ENCODE data around the gene OGFOD3. TPM values are rescaled to one million over a fixed set of nuclear protein-coding genes. Genes with fewer than 3 reads are reported as not detected.

OGFOD3 gene
- total and polyA plus RNA-seq, 2 donors (not counting 3 experiments of a cell fraction or from before 2014, with no cell fraction given), result 31.7 to 34.8 TPM

DNA sequence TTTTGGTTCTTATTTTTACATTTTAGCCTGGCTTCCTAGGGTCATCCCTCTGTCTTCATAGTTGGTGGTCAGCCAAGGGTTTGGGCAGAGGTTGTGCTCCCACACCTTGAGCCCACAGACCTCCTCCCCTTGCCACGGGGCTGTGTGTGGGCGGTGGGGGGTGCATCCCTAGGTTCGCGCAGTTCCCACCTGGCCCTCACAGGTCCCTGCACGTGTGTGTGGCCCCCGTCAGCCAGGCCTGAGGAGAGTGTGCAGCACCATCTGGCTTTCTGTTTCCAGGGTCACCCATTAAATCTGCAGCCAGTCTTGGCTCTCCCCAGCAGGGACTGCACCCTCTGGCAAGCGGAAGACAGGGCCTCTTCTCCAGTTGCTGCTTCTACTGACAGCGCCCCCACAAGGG lies 13.6 kb upstream of the OGFOD3 start:
- dilution Hi-C loops (cut with MboI; ENCODE audit: extremely low pct_ligation_motif_present, low sequenced_read_pairs) (no loop called here), intact Hi-C loops (cut with micrococcal nuclease) (no loop called here)
- Histone ChIP-seq H3K4me2 (ENCODE audit: insufficient read depth, low read length) (no peak overlapping the region), H3K4me3 (replicated peaks in 1 of 3; ENCODE audit: insufficient read depth in 1 of 3, low read depth in 1 of 3, low read length in 3 of 3) (no peak overlapping the region), H3K27ac (ENCODE audit: insufficient read depth, low read depth, low read length) (no peak overlapping the region), H3K27me3 (ENCODE audit: control insufficient read depth in 2 of 2, insufficient read depth in 2 of 2, low read length in 2 of 2) (no peaks in the 10 kb centered on the region), H3K9me3 (replicated peaks; ENCODE audit: control insufficient read depth, insufficient read depth, low read length) (no peaks in the 10 kb centered on the region), H3K9me1 (replicated peaks; ENCODE audit: control insufficient read depth, extremely low read depth, insufficient read depth, low read length) (no peaks in the 10 kb centered on the region), H3K9ac (replicated peaks; ENCODE audit: extremely low read depth, insufficient read depth, low read length) (no peak overlapping the region), H3K79me2 (ENCODE audit: control insufficient read depth, insufficient read depth, low read length) (no peaks in the 10 kb centered on the region), H3K36me3 (ENCODE audit: control insufficient read depth in 2 of 2, extremely low read depth in 1 of 2, insufficient read depth in 2 of 2, low read length in 2 of 2) (no peaks in the 10 kb centered on the region), H2AFZ (ENCODE audit: low read depth, low read length) (no peak overlapping the region), H3K4me1 (ENCODE audit: control insufficient read depth, extremely low read depth, insufficient read depth, low read length) (no peaks in the 10 kb centered on the region), H4K20me1 (replicated peaks; ENCODE audit: control insufficient read depth, extremely low read depth, insufficient read depth, low read length) (no peaks in the 10 kb centered on the region)
- FAIRE-seq, result no peak
- ChIA-PET CTCF (no interaction called here), POLR2A (no interaction called here)
- no peak for DNase-seq (ENCODE audit: low read depth, low spot score)
- TF ChIP-seq FOS (IDR thresholded peaks at IDR 0.05; ENCODE audit: borderline replicate concordance, insufficient read depth, low read length), result no peak
- TF ChIP-seq MYC (IDR thresholded peaks at IDR 0.05; ENCODE audit: low read depth, low read length), result no peak
- TF ChIP-seq POLR2A (IDR thresholded peaks at IDR 0.05; ENCODE audit: low read depth, low read length), result no peak
- TF ChIP-seq JUN (IDR thresholded peaks at IDR 0.05; ENCODE audit: borderline replicate concordance, insufficient read depth, insufficient read length, low read depth), result no peak
- TF ChIP-seq, protein P1, sequence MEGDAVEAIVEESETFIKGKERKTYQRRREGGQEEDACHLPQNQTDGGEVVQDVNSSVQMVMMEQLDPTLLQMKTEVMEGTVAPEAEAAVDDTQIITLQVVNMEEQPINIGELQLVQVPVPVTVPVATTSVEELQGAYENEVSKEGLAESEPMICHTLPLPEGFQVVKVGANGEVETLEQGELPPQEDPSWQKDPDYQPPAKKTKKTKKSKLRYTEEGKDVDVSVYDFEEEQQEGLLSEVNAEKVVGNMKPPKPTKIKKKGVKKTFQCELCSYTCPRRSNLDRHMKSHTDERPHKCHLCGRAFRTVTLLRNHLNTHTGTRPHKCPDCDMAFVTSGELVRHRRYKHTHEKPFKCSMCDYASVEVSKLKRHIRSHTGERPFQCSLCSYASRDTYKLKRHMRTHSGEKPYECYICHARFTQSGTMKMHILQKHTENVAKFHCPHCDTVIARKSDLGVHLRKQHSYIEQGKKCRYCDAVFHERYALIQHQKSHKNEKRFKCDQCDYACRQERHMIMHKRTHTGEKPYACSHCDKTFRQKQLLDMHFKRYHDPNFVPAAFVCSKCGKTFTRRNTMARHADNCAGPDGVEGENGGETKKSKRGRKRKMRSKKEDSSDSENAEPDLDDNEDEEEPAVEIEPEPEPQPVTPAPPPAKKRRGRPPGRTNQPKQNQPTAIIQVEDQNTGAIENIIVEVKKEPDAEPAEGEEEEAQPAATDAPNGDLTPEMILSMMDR (IDR thresholded peaks at IDR 0.05; ENCODE audit: extremely low read depth in 1 of 2, insufficient read depth in 1 of 2, low read depth in 1 of 2, low read length in 2 of 2), result no peak
- no TSS peak for BruUV-seq (replicated peaks)

DNA sequence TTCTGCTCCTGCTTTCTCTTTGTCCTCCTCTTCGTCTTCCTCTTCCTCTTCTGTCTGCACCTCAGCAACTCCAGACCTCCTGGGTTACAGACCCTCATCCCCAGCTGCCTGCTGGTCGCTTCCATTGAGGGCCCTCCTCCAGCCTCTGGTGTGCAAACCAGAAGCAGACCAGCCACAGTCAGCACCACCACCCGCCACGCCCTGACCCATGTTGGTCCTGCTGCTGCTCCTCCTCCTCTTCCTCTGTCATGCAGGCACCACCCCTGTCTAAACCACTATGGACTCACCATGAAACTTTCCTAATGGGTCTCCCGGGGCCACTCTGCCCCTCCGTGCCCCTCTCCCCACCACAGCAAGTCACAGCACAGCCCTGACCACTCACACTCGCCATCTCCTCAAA lies 11.4 kb upstream of the OGFOD3 start:
- dilution Hi-C loops (cut with MboI; ENCODE audit: extremely low pct_ligation_motif_present, low sequenced_read_pairs) (no loop called here), intact Hi-C loops (cut with micrococcal nuclease) (no loop called here)
- H2AFZ ChIP-seq (ENCODE audit: low read depth, low read length), result no peak overlapping the region
- ChIA-PET CTCF (no interaction called here), POLR2A (no interaction called here)
- no peaks in the 10 kb centered on the region for H3K27me3 ChIP-seq (ENCODE audit: control insufficient read depth in 2 of 2, insufficient read depth in 2 of 2, low read length in 2 of 2)
- H3K27ac ChIP-seq (ENCODE audit: insufficient read depth, low read depth, low read length), result no peak overlapping the region
- no peak overlapping the region for H3K9ac ChIP-seq (replicated peaks; ENCODE audit: extremely low read depth, insufficient read depth, low read length)
- DNase-seq (ENCODE audit: low read depth, low spot score), result no peak
- no peak overlapping the region for H3K4me3 ChIP-seq (replicated peaks in 1 of 3; ENCODE audit: insufficient read depth in 1 of 3, low read depth in 1 of 3, low read length in 3 of 3)
- H3K36me3 ChIP-seq (ENCODE audit: control insufficient read depth in 2 of 2, extremely low read depth in 1 of 2, insufficient read depth in 2 of 2, low read length in 2 of 2), result no peaks in the 10 kb centered on the region
- no peaks in the 10 kb centered on the region for H3K79me2 ChIP-seq (ENCODE audit: control insufficient read depth, insufficient read depth, low read length)
- H3K4me1 ChIP-seq (ENCODE audit: control insufficient read depth, extremely low read depth, insufficient read depth, low read length), result no peaks in the 10 kb centered on the region
- no peaks in the 10 kb centered on the region for H3K9me3 ChIP-seq (replicated peaks; ENCODE audit: control insufficient read depth, insufficient read depth, low read length)
- no peak overlapping the region for H3K4me2 ChIP-seq (ENCODE audit: insufficient read depth, low read length)
- no peaks in the 10 kb centered on the region for H3K9me1 ChIP-seq (replicated peaks; ENCODE audit: control insufficient read depth, extremely low read depth, insufficient read depth, low read length)
- TF ChIP-seq, protein P2, sequence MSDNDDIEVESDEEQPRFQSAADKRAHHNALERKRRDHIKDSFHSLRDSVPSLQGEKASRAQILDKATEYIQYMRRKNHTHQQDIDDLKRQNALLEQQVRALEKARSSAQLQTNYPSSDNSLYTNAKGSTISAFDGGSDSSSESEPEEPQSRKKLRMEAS (IDR thresholded peaks at IDR 0.05; ENCODE audit: insufficient read depth, insufficient read length), result no peak
- TF ChIP-seq JUN (IDR thresholded peaks at IDR 0.05; ENCODE audit: borderline replicate concordance, insufficient read depth, insufficient read length, low read depth) (no peak), POLR2AphosphoS5 (IDR thresholded peaks at IDR 0.05; ENCODE audit: insufficient read depth, low read depth, low read length) (no peak), FOS (IDR thresholded peaks at IDR 0.05; ENCODE audit: borderline replicate concordance, insufficient read depth, low read length) (no peak), MYC (IDR thresholded peaks at IDR 0.05; ENCODE audit: low read depth, low read length) (no peak), EZH2 (IDR thresholded peaks at IDR 0.05; ENCODE audit: borderline replicate concordance, low read depth, low read length, severe bottlenecking) (no peak)
- BruUV-seq (replicated peaks), result no TSS peak
- H4K20me1 ChIP-seq (replicated peaks; ENCODE audit: control insufficient read depth, extremely low read depth, insufficient read depth, low read length), result no peaks in the 10 kb centered on the region
- no peak for FAIRE-seq

Measured in endothelial cell of umbilical vein (primary cell).